Measurements from ENCODE around the gene GRPEL1.

- peak; percentile 60 to 73 for TF ChIP-seq CTCF (conservative IDR thresholded peaks at IDR 0.05 in 1 of 2, IDR thresholded peaks at IDR 0.05 in 1 of 2; ENCODE audit: low read depth in 1 of 2, low read length in 2 of 2)
- TF ChIP-seq EZH2 (IDR thresholded peaks at IDR 0.05; ENCODE audit: low read length, missing control alignments): no peak
Measured at GRCh38 chr4:7101692-7102515, 34.0 kb upstream of the GRPEL1 start.

Measured in fibroblast of lung (primary cell).